NOMO-1 treated with DMSO at 0.1 percent for 48 hours (cell line): ENCODE data around the gene VPS37C.

ENCODE experiments used
- DNase-seq: peaks from one replicate; lab custom pipeline; 2025; ENCODE audit not compliant: unreplicated experiment; lab: John Stamatoyannopoulos, UW

VPS37C gene

GRCh38 chr11:61155312-61155711, 5.9 kb downstream of the VPS37C start:
- no peak for DNase-seq

DNA sequence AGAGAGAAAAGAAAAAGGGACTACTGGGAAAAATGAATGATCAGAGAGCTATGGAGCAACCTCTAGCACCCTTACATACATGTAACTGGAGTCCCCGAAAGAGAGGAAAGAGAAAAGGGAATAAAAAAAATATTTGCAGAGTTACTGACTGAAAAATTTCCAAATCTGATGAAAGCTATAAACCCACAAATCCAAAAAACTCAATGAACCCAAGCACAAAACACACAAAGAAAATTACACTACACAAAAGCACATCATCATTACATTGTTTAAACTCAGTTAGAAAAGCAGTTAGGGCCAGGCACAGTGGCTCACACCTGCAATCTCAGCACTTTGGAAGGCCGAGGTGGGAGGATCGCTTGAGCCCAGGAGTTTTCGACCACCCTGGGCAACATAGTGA, 6.7 kb downstream of the VPS37C start:
- no peak for DNase-seq

DNA sequence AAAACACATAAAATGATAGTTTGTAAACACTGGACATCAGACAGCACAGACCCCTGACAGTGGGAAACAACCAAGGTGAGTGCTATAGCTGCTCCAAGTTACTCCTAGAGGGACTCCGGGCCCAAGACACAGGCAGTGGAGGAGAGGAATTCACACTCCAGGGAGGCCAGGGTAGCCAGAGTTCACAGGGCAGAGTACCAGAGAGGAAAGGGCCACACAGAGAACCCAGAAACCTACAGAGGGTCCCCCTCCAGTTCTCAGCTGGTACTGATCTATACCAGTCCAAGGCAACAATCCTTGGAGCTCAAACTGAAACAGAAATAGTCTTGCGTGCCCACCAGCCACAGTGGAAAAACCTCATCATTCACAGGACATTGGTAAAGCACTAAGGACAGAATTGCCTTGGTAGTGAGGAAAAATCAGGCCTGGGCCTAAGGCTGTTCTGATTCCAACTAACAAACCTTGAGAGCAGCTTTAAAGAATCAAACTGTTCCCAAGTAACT, 7.6 kb downstream of the VPS37C start:
- no peak for DNase-seq

- no peak for DNase-seq
Measured at GRCh38 chr11:61152816-61153592, 8.2 kb downstream of the VPS37C start.

GRCh38 chr11:61151545-61152252, 9.5 kb downstream of the VPS37C start:
- DNase-seq = no peak

GRCh38 chr11:61150706-61151544, 10.3 kb downstream of the VPS37C start:
- DNase-seq = no peak

GRCh38 chr11:61149624-61150615, 11.3 kb downstream of the VPS37C start:
- DNase-seq = no peak

DNA sequence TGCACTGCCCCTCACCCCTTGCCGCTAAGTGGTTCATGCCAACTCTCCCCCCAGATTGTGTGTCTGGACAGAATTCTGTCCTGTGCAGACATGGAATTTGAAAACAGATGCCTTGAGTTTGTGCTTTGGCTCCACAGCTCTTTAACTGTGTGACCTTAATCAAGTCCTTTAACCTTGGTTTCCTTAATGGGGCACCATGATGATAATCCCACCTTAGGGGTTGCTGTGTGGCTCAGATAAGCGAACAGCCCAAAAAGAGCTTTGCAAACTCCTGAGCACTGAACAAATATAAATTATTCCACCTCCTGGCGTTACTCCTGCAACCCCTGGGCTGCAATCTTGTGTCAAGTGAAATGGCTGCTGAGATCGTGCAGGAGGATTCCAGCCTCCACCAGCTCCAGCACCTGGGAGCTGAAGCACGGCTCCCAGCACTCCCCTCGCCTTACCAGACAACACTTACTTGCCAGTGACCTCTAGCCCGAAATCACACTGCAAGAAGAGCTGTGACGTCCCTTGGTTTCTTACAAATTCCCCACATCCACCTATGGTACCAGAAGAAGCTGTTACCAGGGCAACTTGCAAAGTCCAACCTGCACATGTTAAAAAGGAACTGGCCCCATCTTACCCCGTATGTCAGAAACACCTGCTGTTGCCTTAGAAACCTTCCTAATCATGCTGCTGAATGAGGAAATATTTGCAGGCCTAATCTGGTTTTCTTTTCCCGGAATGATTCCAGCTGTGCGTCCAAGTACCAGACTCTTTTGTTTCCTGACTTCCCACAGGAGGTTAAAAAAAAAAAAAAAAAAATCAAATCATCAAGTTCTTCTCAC, 13.2 kb downstream of the VPS37C start:
- no peak for DNase-seq

DNA sequence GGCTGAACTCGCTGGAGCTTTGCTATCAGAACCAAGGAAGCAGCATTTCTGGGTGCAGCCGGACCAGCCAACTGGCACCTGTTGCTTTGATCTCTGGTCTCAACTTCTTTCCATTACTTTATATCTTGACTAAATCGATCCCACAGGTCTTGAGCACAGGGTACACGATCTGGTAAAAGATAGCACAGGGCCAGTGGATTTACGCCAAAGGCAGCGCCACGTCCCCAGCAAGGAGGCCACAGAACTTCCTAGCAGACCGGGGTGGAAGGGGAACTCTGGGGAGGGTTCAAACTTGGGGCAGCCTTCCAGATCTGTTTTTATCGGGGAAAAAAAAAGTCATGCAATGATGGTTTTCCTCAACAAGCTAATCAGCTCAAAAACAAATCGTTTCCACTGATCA, 14.0 kb downstream of the VPS37C start:
- DNase-seq = no peak

GRCh38 chr11:61146416-61146815, 14.8 kb downstream of the VPS37C start:
- no peak for DNase-seq

- no peak for DNase-seq
Measured at GRCh38 chr11:61145228-61146005, 15.8 kb downstream of the VPS37C start.

GRCh38 chr11:61144511-61145179, 16.6 kb downstream of the VPS37C start:
- DNase-seq = no peak

DNA sequence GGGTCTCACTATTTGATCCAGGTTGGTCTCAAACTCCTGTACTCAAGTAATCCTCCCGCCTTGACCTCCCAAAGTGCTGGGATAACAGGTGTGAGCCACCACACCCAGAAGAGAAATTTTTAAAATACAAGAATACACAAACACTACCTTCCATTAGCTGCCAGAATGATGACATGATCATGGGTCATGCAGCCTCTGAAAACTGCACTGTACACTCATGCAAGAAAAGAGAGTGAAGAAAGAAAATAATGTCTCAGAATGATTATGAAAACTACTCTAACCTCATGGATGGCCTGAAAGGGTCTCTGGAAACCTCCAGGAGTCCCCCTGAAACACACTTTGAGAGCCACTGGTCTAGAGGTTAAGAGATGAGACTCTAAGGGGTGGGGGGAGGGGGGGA, 18.8 kb downstream of the VPS37C start:
- no peak for DNase-seq

- no peak for DNase-seq
Measured at GRCh38 chr11:61141601-61142028, 19.6 kb downstream of the VPS37C start.

GRCh38 chr11:61140416-61140815, 20.8 kb downstream of the VPS37C start:
- no peak for DNase-seq

GRCh38 chr11:61139387-61139786, 21.8 kb downstream of the VPS37C start:
- DNase-seq = no peak

DNA sequence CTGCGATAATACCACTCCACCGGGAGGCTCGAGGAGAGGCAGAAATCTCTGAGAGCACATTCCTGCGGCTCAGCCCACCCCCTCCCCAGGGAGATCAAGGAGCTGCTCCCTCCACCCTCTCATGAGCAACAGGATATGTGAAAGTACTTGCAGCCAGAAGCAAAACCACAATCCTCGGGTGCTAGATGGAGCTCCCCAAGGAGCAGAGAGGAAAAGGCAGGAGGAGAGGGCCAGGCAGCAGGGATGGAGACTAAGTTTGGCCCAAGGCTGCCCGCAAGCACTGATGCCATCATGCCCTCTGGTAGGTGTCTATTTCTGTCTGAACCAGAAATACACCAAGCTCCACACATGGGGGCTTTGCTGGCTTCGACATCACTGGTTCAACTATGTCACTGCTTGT, 22.3 kb downstream of the VPS37C start:
- DNase-seq = no peak

- DNase-seq = no peak
Measured at GRCh38 chr11:61134801-61135257, 26.4 kb downstream of the VPS37C start.
